ENCODE measurements around the gene CCDC136.

Gene CCDC136

DNA sequence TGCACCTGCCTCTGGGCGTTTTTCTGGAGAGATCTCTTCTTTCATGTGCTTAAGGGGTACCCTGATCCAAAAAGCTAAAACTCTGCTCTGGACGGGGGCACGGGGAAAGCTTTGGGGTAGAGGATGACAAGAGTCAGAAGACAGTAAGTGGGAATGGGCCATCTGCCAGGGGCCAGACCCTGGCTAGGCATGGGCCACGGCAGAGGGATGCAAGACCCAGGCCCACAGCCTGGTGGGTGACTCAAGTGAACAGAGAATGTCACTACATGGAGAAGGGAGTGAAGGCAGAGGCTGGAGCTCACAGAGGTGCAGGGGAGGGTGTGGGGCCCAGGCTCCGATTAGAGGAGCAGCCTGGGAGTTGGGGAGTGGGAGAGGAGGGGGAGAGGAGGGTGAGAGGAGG lies 53.7 kb downstream of the CCDC136 start:
- DNase-seq (ENCODE audit: low read depth) = no peak

DNA sequence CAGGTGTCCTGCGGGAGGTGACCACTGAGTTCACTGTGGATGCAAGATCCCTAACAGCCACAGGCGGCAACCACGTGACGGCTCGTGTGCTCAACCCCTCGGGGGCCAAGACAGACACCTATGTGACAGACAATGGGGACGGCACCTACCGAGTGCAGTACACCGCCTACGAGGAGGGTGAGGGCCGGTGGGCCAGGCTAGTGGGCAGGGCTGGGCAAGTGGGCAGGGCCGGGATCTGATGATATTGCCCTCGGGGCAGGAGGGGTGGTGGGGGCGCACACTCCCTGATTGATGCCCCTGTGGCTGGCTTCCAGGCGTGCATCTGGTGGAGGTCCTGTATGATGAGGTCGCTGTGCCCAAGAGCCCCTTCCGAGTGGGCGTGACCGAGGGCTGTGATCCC lies 54.2 kb downstream of the CCDC136 start:
- no peak for DNase-seq (ENCODE audit: low read depth)

DNA sequence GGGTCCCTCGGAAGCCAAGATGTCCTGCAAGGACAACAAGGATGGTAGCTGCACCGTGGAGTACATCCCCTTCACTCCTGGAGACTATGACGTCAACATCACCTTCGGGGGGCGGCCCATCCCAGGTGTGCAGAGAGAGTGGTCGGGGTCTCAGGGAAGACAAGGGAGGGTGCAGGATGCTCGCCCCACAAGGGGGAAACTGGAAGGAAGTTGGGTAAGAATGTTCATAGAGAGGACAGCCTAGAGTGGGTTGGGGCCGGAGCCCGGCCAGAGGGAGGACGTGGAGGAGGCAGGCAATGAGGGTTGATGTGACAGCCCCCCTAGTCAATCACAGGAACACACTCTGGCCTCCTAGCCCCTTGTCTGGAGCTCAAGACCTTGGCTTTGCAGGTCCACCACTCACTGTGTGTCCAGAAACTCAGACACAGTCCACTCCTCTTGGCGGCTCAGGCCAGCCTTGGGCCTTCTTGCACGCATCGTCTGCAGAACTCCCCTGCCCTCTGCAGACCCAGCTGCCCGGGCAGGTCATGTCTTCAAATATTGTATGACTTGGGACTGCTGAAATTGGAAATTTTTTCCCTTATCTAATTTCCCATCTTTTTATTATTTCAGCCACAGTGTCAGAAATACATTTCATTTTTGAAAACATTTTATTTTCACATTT lies 55.1 kb downstream of the CCDC136 start:
- no peak for DNase-seq (ENCODE audit: low read depth)

DNA sequence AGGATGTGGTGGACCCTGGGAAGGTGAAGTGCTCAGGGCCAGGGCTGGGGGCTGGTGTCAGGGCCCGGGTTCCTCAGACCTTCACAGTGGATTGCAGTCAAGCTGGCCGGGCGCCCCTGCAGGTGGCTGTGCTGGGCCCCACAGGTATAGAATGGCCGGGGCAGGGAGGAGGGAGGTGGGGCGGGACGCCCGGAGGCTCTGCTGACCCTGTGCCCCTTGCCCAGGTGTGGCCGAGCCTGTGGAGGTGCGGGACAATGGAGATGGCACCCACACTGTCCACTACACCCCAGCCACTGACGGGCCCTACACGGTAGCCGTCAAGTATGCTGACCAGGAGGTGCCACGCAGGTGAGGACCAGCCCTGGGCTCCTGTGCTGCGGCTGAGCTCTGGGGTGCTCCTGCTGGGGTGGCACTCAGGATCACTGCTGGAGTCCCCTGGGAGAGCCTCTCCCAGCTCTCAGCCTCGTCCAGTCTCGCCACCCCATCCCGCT lies 56.0 kb downstream of the CCDC136 start:
- DNase-seq (ENCODE audit: low read depth) = no peak

DNA sequence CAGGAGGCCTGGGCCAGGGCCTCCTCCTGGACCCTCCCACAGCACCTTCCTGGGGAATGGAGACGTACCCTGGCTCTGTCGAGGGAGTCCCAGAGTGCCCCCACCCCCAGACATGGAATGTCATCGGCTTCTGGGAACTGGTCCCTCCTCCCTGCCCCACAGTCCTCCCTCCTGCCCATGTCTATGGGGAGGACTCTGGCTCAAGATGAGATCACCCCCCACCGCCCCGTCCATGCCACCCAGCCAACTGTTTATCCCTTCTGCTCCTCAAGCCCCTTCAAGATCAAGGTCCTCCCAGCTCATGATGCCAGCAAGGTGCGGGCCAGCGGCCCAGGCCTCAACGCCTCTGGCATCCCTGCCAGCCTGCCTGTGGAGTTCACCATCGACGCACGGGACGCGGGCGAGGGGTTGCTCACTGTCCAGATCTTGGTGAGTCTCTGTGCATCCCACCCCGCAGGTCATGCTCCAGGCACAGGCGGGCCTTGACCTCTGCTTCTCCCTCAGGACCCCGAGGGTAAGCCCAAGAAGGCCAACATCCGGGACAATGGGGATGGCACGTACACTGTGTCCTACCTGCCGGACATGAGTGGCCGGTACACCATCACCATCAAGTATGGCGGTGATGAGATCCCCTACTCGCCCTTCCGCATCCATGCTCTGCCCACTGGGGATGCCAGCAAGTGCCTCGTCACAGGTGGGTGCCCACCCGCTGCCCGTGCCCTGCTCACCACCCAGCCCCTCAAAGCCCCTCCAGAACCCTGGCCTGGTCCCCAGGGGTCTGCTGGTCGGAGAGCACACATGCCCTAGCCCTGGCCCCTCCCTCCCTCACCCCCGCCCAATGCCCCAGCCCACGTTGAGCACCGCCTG lies 56.8 kb downstream of the CCDC136 start:
- no peak for DNase-seq (ENCODE audit: low read depth)

DNA sequence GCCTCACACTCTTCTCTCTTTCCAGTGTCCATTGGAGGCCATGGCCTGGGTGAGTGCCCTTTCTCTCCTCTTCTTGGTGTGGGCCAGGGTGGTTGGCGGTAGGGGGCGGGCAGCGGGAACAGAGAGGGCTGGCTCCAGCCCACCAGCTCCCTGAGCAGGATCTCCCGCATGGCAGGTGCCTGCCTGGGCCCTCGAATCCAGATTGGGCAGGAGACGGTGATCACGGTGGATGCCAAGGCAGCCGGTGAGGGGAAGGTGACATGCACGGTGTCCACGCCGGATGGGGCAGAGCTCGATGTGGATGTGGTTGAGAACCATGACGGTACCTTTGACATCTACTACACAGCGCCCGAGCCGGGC lies 57.4 kb downstream of the CCDC136 start:
- no peak for DNase-seq (ENCODE audit: low read depth)

DNA sequence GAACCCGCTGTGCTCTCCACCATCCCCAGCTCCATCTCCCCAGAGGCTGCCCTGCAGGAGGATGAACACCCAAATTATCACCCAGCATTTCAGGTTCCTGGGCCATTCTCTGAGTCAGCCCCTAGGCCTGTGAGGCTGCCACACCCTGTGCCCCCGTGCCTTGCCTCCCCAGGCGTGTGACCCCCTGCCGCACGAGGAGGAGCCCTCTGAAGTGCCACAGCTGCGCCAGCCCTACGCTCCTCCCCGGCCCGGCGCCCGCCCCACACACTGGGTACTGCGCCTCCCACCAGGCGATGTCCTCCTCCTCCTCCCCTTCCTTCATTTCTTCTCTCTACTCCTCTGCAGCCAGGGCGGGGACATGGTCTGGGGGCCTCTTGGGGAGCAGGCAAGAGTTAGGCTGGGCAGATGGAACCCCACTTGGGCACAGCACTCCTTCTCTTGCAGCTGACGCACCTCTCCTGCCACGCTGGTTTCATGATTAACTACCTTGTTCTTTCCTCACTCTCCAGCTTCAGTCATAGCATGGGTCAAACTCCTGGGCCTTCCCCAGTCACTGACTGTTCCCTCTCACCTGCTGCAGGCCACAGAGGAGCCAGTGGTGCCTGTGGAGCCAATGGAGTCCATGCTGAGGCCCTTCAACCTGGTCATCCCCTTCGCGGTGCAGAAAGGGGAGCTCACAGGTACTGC lies 58.2 kb downstream of the CCDC136 start:
- no peak for DNase-seq (ENCODE audit: low read depth)

DNA sequence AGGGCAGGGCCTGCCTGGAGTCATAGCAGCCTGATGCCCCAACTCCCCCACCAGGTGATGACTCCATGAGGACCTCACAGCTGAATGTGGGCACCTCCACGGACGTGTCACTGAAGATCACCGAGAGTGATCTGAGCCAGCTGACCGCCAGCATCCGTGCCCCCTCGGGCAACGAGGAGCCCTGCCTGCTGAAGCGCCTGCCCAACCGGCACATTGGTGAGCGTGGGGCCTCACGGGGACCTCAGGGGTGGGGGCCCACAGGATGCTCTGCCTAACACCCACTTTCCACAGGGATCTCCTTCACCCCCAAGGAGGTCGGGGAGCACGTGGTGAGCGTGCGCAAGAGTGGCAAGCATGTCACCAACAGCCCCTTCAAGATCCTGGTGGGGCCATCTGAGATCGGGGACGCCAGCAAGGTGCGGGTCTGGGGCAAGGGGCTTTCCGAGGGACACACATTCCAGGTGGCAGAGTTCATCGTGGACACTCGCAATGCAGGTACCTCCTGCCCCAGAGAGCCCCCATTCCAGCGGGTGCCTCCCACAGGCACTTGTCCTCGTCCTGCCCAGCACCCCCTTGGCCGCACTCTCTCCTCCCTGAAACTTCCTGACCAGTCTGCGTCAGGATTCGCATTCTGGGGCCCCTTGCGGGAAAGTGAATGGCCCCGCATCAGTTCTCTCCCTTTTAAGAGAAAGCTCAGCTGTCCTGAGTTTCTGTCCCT lies 60.9 kb downstream of the CCDC136 start:
- DNase-seq (ENCODE audit: low read depth) = no peak

DNA sequence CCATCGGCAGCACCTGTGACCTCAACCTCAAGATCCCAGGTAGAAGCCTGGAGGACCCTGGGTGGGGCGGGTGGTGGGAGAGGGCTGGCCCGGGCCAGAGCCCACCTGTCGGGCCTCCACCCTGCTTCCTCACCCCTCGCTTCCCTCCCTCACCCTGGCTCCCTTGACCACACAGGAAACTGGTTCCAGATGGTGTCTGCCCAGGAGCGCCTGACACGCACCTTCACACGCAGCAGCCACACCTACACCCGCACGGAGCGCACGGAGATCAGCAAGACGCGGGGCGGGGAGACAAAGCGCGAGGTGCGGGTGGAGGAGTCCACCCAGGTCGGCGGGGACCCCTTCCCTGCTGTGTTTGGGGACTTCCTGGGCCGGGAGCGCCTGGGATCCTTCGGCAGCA lies 62.0 kb downstream of the CCDC136 start:
- DNase-seq (ENCODE audit: low read depth) = no peak

DNA sequence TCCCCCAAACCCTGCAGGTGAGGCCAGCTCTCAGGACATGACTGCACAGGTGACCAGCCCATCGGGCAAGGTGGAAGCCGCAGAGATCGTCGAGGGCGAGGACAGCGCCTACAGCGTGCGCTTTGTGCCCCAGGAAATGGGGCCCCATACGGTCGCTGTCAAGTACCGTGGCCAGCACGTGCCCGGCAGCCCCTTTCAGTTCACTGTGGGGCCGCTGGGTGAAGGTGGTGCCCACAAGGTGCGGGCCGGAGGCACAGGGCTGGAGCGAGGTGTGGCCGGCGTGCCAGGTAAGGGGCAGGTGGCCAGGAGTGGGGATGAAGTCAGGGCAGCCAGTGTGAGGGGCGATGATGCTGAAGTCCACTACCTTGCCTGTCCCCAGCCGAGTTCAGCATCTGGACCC lies 62.6 kb downstream of the CCDC136 start:
- no peak for DNase-seq (ENCODE audit: low read depth)

DNA sequence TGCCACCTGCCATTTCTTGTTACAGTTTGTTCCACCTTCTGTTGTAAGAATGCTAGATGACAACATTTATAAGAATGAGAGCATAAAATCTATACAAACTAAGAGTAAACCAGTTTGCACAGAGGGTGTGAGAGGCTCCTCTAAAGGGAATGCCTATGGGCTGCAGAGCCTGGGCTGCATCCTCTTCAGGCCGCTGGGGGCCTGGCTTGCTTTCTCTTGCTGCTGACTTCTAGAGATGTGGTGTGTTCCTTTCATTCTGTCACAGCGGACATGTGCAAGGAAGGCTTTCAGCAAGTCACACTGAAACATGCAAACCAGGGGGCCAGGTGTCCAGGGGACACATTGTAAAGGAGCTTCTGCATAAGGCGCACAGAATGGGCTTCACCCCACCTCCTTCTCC lies 63.8 kb downstream of the CCDC136 start:
- DNase-seq (ENCODE audit: low read depth) = no peak

DNA sequence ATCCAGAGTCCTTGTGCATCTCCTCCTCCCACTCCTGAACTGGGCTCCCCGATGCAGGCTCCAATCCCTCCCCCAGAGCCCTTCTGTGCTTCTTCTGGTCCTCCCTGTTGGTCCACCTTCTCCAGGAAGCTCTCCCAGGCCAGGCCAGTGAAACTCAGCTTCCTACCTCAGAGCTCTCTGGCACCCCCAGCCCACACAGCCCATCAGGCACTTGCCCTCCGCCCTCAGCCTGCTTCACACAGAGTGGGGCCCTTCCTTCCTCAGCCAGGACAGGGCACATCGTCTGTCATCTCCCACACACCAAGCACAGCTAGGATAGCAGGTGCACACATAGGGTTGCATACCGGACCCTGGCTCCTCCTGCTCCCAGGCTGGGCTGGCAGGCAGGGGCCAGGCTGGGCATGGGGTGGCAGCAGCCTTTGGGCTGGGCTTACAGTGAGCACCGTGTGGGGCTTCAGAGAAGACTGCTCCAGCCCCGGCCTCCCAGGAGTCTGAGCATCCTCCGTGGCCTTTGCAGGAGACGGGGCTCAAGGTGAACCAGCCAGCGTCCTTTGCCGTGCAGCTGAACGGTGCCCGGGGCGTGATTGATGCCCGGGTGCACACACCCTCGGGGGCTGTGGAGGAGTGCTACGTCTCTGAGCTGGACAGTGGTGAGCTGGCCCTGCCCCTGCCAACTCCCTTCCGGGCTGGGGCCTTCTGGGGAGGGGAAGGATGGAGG lies 64.4 kb downstream of the CCDC136 start:
- no peak for DNase-seq (ENCODE audit: low read depth)

DNA sequence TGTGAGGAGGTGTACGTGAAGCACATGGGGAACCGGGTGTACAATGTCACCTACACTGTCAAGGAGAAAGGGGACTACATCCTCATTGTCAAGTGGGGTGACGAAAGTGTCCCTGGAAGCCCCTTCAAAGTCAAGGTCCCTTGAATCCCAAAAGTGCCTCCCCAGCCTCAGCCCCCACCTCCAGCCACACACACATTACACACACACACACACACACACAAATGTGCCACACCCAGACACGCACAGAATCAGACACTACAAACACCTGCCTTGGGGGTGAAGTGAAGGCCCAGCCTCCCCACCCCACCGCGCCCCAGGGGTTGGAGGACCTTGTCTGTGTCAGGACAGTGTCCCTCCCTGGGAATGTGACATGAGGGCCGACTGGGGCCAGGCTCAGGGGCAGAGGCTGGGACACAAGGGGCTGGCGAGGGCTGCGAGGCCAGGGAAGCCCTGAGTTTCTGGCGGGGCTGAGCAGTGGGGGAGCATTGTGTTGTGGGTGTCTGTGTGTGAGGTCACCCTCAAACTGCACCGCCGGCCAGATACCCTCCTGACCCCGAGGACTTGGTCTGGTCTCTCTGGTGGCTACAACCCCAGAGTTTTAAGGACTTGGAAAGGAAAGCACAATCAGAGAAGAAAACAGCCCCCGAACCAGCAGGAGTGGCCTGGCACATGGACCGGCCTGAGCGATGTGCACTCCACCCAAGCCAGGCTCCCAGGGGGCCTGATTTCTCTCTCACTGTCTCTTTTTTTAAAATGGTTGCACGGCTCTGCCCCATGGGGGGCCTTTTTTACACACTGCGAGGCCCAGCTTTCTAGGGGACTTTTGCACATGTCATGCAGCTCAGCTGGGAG lies 66.8 kb downstream of the CCDC136 start:
- DNase-seq (ENCODE audit: low read depth) = no peak

DNA sequence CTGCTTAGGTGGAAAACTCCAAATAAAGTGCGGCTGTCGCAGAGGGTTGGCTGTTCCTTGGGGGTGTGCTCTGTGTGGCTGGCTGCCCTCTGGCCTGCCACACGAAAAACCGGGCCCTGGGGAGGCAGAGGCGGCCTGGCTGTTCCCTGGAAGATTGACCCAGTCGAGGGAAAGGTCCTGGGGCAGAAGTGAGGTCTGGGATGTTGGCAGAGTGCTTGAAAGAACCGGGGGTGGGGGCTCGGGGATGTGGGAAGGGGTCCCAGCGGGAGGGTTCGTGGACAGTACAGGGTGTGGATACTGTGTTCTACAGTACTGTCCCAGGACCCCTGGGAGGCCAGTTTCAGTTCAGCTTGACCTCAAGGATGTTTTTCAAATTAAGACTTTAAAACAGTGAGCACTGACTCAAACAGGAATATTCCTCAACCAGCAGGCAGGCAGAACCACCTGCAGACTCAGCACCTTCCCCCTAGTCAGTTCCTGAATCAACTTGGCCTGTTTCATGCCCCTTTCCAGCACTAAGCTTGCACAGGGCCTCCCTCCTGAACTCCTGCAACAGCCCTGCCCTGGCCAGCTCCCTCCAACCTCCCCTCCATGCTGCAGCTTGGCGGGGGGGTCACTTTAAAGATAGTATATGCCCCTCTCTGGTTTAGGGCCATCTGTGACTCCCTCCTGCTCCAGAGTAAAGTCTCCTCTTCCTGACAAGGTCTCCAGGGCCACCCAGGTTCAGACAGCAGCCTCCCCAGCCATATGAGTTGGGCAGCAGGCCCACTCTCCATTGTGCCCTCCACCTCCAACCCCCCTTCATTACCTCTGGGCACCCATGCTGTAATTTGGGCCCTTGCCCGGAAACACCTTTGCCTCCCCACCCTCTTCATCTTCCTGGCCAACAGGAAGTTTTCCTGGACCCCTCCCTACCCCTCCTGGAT lies 67.7 kb downstream of the CCDC136 start:
- no peak for DNase-seq (ENCODE audit: low read depth)

DNA sequence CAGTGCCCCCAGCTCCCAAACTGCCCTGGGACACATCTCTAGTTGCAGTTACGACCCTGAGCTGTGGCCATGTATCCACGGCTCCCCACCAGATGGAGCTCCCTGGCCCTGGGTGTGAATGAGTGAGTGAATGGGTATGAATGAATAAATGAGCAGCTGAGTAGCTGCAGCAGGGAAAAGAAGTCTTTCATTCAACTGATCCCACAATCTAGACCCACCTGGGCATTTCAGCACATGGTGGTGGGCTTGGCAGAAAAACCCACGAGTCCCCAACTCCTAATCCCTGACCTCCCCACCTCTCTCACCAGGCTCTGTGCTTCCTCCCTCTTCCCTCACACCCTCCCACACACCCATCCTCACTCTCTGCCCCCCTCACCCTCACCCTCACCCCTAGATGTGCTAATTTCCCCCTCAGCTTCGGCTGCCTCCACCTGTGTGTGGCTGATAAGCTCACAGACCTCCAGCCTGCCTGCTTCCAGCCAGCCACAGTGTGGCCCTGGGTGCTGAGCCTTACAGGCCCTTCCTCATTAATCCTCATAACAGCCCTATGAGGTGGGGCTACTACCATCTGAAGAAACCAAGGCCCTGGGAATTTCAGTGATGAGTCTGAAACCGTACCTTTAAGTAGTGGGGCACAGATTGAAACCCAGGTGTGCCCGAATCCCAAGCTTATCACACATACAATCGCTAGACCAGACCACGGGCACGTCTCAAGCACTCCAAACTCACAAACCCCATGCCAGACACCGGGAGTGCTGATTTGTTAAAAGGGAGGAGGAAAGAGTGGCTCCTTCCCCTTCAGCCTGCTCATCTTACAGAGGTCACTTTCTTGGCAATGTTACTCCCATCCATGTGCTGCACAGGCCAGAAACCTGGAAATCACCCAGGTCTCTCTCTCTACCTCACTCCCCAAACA lies 68.6 kb downstream of the CCDC136 start:
- DNase-seq (ENCODE audit: low read depth) = peak; percentile 67

DNA sequence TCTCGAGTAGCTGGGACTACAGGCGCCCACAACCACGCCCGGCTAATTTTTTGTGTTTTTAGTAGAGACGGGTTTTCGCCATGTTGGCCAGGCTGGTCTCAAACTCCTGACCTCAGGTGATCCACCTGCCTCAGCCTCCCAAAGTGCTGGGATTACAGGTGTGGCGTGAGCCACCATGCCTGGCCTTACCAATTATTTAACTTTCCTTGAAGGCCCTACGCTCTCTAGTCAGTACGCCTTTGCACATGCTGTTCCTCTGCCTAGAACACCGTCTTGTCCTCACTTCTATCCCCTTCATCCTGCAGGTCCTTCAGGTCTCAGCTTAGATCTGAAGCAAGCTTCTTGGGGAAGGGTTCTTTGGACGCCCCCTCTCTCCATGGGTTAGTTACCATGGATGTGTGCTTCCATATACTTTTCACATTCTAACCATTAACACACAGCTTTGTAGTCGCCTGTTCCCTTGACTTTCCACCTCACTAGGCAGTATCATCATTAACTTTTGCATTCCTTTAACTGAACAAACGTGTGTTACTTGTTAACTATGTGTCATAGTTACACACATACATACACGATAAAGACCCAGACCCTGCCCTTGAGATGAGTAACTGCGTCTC lies 70.3 kb downstream of the CCDC136 start:
- DNase-seq (ENCODE audit: low read depth) = no peak

DNA sequence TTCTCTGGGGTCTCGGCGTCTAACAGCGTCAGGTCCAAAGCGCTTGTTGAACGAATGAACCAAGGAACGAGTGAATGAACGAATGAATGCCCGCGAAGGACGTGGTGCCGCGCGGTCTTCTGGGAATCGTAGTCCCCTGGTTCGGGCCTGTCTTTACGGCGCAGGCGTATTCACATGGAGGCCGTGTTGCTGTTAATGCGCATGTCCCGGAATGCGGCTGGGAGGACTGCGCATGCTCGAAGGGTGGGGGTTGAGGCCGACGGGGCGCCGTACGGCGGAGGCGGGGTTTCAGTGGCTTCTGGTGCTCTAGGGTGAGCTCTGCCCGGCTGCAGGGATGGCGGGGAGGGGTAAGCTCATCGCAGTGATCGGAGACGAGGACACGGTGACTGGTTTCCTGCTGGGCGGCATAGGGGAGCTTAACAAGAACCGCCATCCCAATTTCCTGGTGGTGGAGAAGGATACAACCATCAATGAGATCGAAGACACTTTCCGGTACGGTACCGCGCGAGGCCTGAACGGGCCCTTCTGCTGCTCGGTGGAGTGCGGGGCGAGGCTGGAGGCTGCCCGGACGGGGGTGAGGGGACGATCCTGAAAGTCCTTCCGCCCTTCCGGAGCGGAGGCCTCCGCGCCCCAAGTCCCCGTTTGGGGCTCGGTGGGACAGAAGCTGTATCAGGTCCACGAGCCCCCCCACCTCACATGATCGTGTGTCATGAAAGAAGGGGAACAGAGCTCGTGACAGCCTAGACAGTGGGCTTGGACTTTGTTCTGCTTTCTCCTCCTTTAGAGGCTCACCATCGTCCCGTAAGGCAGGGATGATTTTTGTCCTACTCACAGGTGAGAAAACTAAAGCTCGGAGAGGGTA lies 71.0 kb downstream of the CCDC136 start, which contains the start of gene ATP6V1F:
ATP6V1F (plus strand) TSS at position 286 of the 862 bp plus-strand sequence; CDS start at position 335, 49 bp downstream.
- peak; percentile 95 for DNase-seq (ENCODE audit: low read depth)

Data from fibroblast of gingiva (primary cell).